Liver (tissue), 9 donors: ENCODE results near the gene C19orf33. TPM values are rescaled to one million over a fixed set of nuclear protein-coding genes. Genes with fewer than 3 reads are reported as not detected.

Experiments used
- DNase-seq: peaks from one replicate; pipeline ENCODE4 v3.0.0-alpha.2; 2017; ENCODE audit warnings: low spot score
- H3K27ac ChIP-seq, 2 donors: one replicate each; pipeline ENCODE4 v1.7.0; 2013; ENCODE audit warnings: inconsistent platforms in 2 of 2, low read length in 2 of 2, control low read depth in 1 of 2, low read depth in 1 of 2, mild to moderate bottlenecking in 1 of 2
- H3K27me3 ChIP-seq, 4 donors: one replicate each; pipeline versions ENCODE4 v1.6.1 to v1.7.0; 2013; ENCODE audit warnings: low read length in 3 of 4, inconsistent platforms in 1 of 4, mild to moderate bottlenecking in 1 of 4, moderate library complexity in 1 of 4; ENCODE audit not compliant: control insufficient read depth in 4 of 4, insufficient read depth in 4 of 4
- H3K36me3 ChIP-seq, 4 donors: one replicate each; pipeline versions ENCODE4 v1.6.1 to v1.7.0; 2013; ENCODE audit warnings: low read length in 3 of 4, mild to moderate bottlenecking in 3 of 4, low read depth in 1 of 4, moderate library complexity in 1 of 4; ENCODE audit not compliant: control insufficient read depth in 4 of 4, insufficient read depth in 3 of 4
- H3K4me1 ChIP-seq, 4 donors: one replicate each; pipeline versions ENCODE4 v1.6.1 to v1.7.0; 2013; ENCODE audit warnings: low read length in 3 of 4, mild to moderate bottlenecking in 3 of 4, moderate library complexity in 1 of 4; ENCODE audit not compliant: control insufficient read depth in 4 of 4, insufficient read depth in 4 of 4
- H3K4me3 ChIP-seq, 3 donors: one replicate each; pipeline versions ENCODE4 v1.6.1 to v1.7.0; 2013; ENCODE audit warnings: low read length in 3 of 3, control low read depth in 1 of 3, low read depth in 1 of 3, mild to moderate bottlenecking in 1 of 3
- H3K9ac ChIP-seq, 2 donors: one replicate each; pipeline ENCODE4 v1.7.0; 2013; ENCODE audit warnings: low read length in 2 of 2, mild to moderate bottlenecking in 2 of 2, moderate library complexity in 2 of 2, control low read depth in 1 of 2, low read depth in 1 of 2
- H3K9me3 ChIP-seq, 4 donors: one replicate each; pipeline versions ENCODE4 v1.6.1 to v1.7.0; 2013; ENCODE audit warnings: low read length in 3 of 4; ENCODE audit not compliant: control insufficient read depth in 4 of 4
- EGR1 ChIP-seq, 2 donors: IDR thresholded peaks; 2 replicates each; pipeline ENCODE4 v1.6.1; 2016 to 2018; ENCODE audit warnings: antibody characterized with exemption in 2 of 2, low read depth in 2 of 2
- FOXA1 ChIP-seq: IDR thresholded peaks from 2 replicates; pipeline ENCODE4 v1.6.1; 2016; ENCODE audit warnings: antibody characterized with exemption
- FOXA2 ChIP-seq: IDR thresholded peaks from 2 replicates; pipeline ENCODE4 v1.6.1; 2016; ENCODE audit warnings: antibody characterized with exemption
- GABPA ChIP-seq, 2 donors: IDR thresholded peaks in 1 of 2; conservative IDR thresholded peaks in 1 of 2; 2 replicates each; pipeline ENCODE4 v1.6.1; 2016; ENCODE audit warnings: antibody characterized with exemption in 2 of 2, mild to moderate bottlenecking in 1 of 2, moderate library complexity in 1 of 2
- HNF4A ChIP-seq, 2 donors: conservative IDR thresholded peaks; 2 replicates each; pipeline ENCODE4 v1.6.1; 2016; ENCODE audit warnings: antibody characterized with exemption in 2 of 2, mild to moderate bottlenecking in 2 of 2
- HNF4G ChIP-seq: IDR thresholded peaks from 2 replicates; pipeline ENCODE4 v1.6.1; 2016; ENCODE audit warnings: antibody characterized with exemption
- JUND ChIP-seq, 2 donors: IDR thresholded peaks; 2 replicates each; pipeline ENCODE4 v1.6.1; 2016; ENCODE audit warnings: antibody characterized with exemption in 2 of 2
- NR2F2 ChIP-seq: IDR thresholded peaks from 2 replicates; pipeline ENCODE4 v1.6.1; 2016; ENCODE audit warnings: antibody characterized with exemption
- RAD21 ChIP-seq, 2 donors: IDR thresholded peaks; 2 replicates each; pipeline ENCODE4 v1.6.1; 2016; ENCODE audit warnings: antibody characterized with exemption in 2 of 2, mild to moderate bottlenecking in 2 of 2
- RXRA ChIP-seq, 2 donors: IDR thresholded peaks; 2 replicates each; pipeline ENCODE4 v1.6.1; 2017 to 2018; ENCODE audit warnings: antibody characterized with exemption in 2 of 2, mild to moderate bottlenecking in 1 of 2
- SP1 ChIP-seq: IDR thresholded peaks from 2 replicates; pipeline ENCODE4 v1.6.1; 2018; ENCODE audit warnings: antibody characterized with exemption, mild to moderate bottlenecking
- TAF1 ChIP-seq: conservative IDR thresholded peaks from 2 replicates; pipeline ENCODE4 v1.6.1; 2016; ENCODE audit warnings: antibody characterized with exemption, mild to moderate bottlenecking
- YY1 ChIP-seq: IDR thresholded peaks from 2 replicates; pipeline ENCODE4 v1.6.1; 2016; ENCODE audit warnings: antibody characterized with exemption, mild to moderate bottlenecking
- WGBS: extraction: QIAGEN DNeasy Blood & Tissue Kit; methylation state at CpG from one replicate; pipeline ENCODE4 v1.1.7; 2013; 5-methylcytosine and 5-hydroxymethylcytosine counted together
- polyA plus RNA-seq, 2 donors: library from polyadenylated mRNA; stranded (reverse) in 1 of 2; unstranded in 1 of 2; fragments of 200-250 nt in 1 of 2; fragments of >200 nt in 1 of 2; fragmentation: Nextera tagmentation in 1 of 2; extraction: Ambion mirVana in 1 of 2; gene quantifications; one replicate each; pipeline versions ENCODE4 v1.2.1 to v1.2.3, GENCODE V29; 2013 to 2015
- total RNA-seq, 2 donors: library from RNA; depleted of rRNA; stranded (reverse); fragments of >200 nt; gene quantifications; one replicate each; pipeline ENCODE4 v1.2.3, GENCODE V29; 2014
- TF ChIP-seq, protein P1 (sequence below): fragments of 150-350 bp; IDR thresholded peaks from 2 replicates; pipeline ENCODE4 v1.5.1; 2017; ENCODE audit warnings: improper control_type of control experiment, low read depth, low read length; ENCODE audit not compliant: missing input control
- TF ChIP-seq, protein P2 (sequence below): IDR thresholded peaks from 2 replicates; pipeline ENCODE4 v1.6.1; 2016; ENCODE audit warnings: antibody characterized with exemption
- TF ChIP-seq, protein P3 (sequence below): IDR thresholded peaks from 2 replicates; pipeline ENCODE4 v1.6.1; 2016; ENCODE audit warnings: antibody characterized with exemption
- TF ChIP-seq, protein P4 (sequence below): IDR thresholded peaks from 2 replicates; pipeline ENCODE4 v1.6.1; 2016; ENCODE audit warnings: antibody characterized with exemption
- donor health status: healthy.
- donor health status: healthy.
- donor health status: healthy.
- donor health status: healthy.
- donor health status: healthy.

The C19orf33 gene
- total and polyA plus RNA-seq, 4 donors: 0.36 to 1.6 TPM; not detected in 2

DNA sequence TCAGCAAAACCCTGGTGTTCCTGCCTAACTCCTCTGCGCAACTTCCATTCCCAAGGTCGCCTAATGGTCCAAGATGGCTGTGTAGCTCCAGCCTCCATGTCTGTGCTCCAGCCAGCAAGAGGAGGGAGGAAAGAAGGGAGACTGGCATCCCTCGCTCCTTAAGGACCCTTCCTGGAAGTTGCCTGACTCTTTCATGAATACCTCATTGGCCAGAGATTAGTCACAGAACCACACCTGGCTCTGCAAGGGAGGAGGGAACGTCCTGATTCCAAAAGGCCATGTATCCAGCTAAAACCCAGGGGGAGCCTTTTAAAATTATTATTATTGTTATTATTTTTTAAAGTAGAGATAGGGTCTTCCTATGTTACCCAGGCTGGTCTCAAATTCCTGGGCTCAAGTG lies 20.4 kb downstream of the C19orf33 start:
- 86% methylated on average over 4 of the region's 4 CpGs for WGBS
- peaks cover 0 to 8% (median 5%) of the 10 kb centered on the region in 4 donors for H3K4me1 ChIP-seq
- H3K27ac ChIP-seq: no peak overlapping the region
- no peak overlapping the region for H3K4me3 ChIP-seq
- no peaks in the 10 kb centered on the region for H3K9me3 ChIP-seq
- no peak for TF ChIP-seq HNF4G
- TF ChIP-seq RXRA (IDR thresholded peaks at IDR 0.05): no peak
- TF ChIP-seq JUND (IDR thresholded peaks at IDR 0.05): no peak
- no peak for TF ChIP-seq FOXA1
- TF ChIP-seq RAD21 (IDR thresholded peaks at IDR 0.05): no peak
- TF ChIP-seq GABPA (IDR thresholded peaks at IDR 0.05 in 1 of 2, conservative IDR thresholded peaks at IDR 0.05 in 1 of 2): no peak
- TF ChIP-seq TAF1: no peak
- TF ChIP-seq, protein P1, sequence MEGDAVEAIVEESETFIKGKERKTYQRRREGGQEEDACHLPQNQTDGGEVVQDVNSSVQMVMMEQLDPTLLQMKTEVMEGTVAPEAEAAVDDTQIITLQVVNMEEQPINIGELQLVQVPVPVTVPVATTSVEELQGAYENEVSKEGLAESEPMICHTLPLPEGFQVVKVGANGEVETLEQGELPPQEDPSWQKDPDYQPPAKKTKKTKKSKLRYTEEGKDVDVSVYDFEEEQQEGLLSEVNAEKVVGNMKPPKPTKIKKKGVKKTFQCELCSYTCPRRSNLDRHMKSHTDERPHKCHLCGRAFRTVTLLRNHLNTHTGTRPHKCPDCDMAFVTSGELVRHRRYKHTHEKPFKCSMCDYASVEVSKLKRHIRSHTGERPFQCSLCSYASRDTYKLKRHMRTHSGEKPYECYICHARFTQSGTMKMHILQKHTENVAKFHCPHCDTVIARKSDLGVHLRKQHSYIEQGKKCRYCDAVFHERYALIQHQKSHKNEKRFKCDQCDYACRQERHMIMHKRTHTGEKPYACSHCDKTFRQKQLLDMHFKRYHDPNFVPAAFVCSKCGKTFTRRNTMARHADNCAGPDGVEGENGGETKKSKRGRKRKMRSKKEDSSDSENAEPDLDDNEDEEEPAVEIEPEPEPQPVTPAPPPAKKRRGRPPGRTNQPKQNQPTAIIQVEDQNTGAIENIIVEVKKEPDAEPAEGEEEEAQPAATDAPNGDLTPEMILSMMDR: no peak
- TF ChIP-seq, protein P2, sequence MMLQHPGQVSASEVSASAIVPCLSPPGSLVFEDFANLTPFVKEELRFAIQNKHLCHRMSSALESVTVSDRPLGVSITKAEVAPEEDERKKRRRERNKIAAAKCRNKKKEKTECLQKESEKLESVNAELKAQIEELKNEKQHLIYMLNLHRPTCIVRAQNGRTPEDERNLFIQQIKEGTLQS: no peak
- TF ChIP-seq YY1: no peak
- TF ChIP-seq EGR1 (IDR thresholded peaks at IDR 0.05; ENCODE audit: low read depth in 2 of 2): no peak
- no peak for TF ChIP-seq FOXA2
- TF ChIP-seq NR2F2: no peak
- TF ChIP-seq, protein P3, sequence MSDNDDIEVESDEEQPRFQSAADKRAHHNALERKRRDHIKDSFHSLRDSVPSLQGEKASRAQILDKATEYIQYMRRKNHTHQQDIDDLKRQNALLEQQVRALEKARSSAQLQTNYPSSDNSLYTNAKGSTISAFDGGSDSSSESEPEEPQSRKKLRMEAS: no peak
- TF ChIP-seq, protein P4, sequence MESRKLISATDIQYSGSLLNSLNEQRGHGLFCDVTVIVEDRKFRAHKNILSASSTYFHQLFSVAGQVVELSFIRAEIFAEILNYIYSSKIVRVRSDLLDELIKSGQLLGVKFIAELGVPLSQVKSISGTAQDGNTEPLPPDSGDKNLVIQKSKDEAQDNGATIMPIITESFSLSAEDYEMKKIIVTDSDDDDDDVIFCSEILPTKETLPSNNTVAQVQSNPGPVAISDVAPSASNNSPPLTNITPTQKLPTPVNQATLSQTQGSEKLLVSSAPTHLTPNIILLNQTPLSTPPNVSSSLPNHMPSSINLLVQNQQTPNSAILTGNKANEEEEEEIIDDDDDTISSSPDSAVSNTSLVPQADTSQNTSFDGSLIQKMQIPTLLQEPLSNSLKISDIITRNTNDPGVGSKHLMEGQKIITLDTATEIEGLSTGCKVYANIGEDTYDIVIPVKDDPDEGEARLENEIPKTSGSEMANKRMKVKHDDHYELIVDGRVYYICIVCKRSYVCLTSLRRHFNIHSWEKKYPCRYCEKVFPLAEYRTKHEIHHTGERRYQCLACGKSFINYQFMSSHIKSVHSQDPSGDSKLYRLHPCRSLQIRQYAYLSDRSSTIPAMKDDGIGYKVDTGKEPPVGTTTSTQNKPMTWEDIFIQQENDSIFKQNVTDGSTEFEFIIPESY: no peak
- TF ChIP-seq SP1: no peak
- no peak for TF ChIP-seq HNF4A (conservative IDR thresholded peaks at IDR 0.05)
- H3K36me3 ChIP-seq: peaks cover 0 to 10% (median under 1%) of the 10 kb centered on the region in 4 donors
- no peaks in the 10 kb centered on the region for H3K27me3 ChIP-seq
- no peak overlapping the region for H3K9ac ChIP-seq
- DNase-seq: no peak

DNA sequence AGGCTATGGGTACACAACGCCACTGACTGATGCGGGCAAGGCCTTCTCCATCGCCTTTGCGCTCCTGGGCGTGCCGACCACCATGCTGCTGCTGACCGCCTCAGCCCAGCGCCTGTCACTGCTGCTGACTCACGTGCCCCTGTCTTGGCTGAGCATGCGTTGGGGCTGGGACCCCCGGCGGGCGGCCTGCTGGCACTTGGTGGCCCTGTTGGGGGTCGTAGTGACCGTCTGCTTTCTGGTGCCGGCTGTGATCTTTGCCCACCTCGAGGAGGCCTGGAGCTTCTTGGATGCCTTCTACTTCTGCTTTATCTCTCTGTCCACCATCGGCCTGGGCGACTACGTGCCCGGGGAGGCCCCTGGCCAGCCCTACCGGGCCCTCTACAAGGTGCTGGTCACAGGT lies 22.5 kb downstream of the C19orf33 start:
- H3K9ac ChIP-seq: no peak overlapping the region
- 93% methylated on average over 22 of the region's 22 CpGs for WGBS
- no peak overlapping the region for H3K27ac ChIP-seq
- peaks cover 0 to 10% (median under 1%) of the 10 kb centered on the region in 4 donors for H3K36me3 ChIP-seq
- H3K4me3 ChIP-seq: no peak overlapping the region
- no peaks in the 10 kb centered on the region for H3K27me3 ChIP-seq
- H3K4me1 ChIP-seq: no peaks in the 10 kb centered on the region
- TF ChIP-seq, protein P4: no peak
- TF ChIP-seq HNF4A (conservative IDR thresholded peaks at IDR 0.05) (no peak), RAD21 (IDR thresholded peaks at IDR 0.05) (no peak), FOXA2 (no peak), NR2F2 (no peak), TAF1 (no peak)
- TF ChIP-seq, protein P2: no peak
- no peaks in the 10 kb centered on the region for H3K9me3 ChIP-seq
- no peak for DNase-seq
